ENCODE data around the gene PON1. TPM values are rescaled to one million over a fixed set of nuclear protein-coding genes. Genes with fewer than 3 reads are reported as not detected.

Gene PON1
- not detected in 2 replicates for total RNA-seq

GRCh38 chr7:95324431-95324830 lies at the start of gene PON1:
PON1 (minus strand) TSS chr7:95324532; CDS start chr7:95324475, 57 bp downstream.

Small RNAs within 50 kb of the gene (small RNA-seq; reads per million reads assigned to genes)
- gene AC004022.2 = not detected

Other genes with a start within 250 kb of the PON1 start
- 1.9 and 2.2 TPM in 2 replicates for gene PON3, start 71.8 kb upstream of the PON1 start, total RNA-seq
- gene PON2, start 110.5 kb upstream of the PON1 start, total RNA-seq = 60.2 and 64.7 TPM in 2 replicates
- 0.16 TPM in 1 of 2 replicates, not detected in the other for gene ASB4, start 161.4 kb upstream of the PON1 start, total RNA-seq